ENCODE results near the gene RALGPS1. TPM values are rescaled to one million over a fixed set of nuclear protein-coding genes. Genes with fewer than 3 reads are reported as not detected.

RALGPS1 gene
- polyA plus RNA-seq, 3 donors, result 0.60 to 4.6 (median 1.3) TPM

DNA sequence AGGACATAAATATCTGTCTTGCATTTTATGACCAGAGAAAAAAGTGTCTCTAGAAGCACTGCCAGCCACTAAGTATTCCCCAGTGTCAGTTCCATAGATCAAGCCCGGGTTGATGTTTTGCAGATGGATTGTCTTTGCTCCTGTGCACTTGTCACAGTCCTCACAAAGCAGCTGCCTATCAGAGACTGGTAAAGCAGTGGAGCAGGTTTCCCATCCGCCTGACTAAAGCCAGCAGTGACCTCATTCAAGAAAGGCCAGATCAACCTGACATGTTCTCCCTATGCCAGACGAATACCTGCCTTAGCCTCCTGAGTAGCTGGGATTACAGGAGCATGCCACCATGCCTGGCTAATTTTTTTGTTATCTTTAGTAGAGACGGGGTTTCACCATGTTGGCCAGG, 323.2 kb downstream of the RALGPS1 start:
- no peak overlapping the region for H3K4me3 ChIP-seq (replicated peaks in 1 of 3; ENCODE audit: low read depth in 2 of 3, low read length in 3 of 3)
- no peaks in the 10 kb centered on the region for H3K79me2 ChIP-seq (ENCODE audit: insufficient read depth, low read length)
- intact Hi-C loops (cut with micrococcal nuclease), result no loop called here
- H3K27ac ChIP-seq (ENCODE audit: low read depth in 1 of 2, low read length in 2 of 2), result no peak overlapping the region
- Mint-ChIP-seq H3K36me3 (no peaks in the 10 kb centered on the region), H3K27me3 (ENCODE audit: low read depth in 3 of 3) (peaks cover 4 to 7% (median 4%) of the 10 kb centered on the region in 3 donors), H3K9me3 (peaks cover 0 to 2% (median 0%) of the 10 kb centered on the region in 7 donors), H3K4me3 (no peak overlapping the region), H3K4me1 (no peaks in the 10 kb centered on the region), H3K27ac (no peak overlapping the region)
- H3K36me3 ChIP-seq (replicated peaks in 1 of 2; ENCODE audit: control insufficient read depth in 1 of 2, insufficient read depth in 2 of 2, low read length in 2 of 2), result no peaks in the 10 kb centered on the region
- H4K20me1 ChIP-seq (ENCODE audit: insufficient read depth, low read length), result no peaks in the 10 kb centered on the region
- no peak for DNase-seq
- H2AFZ ChIP-seq (ENCODE audit: insufficient read depth, low read depth, low read length, poor library complexity, severe bottlenecking), result no peak overlapping the region
- no peaks in the 10 kb centered on the region for H3K4me1 ChIP-seq (ENCODE audit: control insufficient read depth in 1 of 2, insufficient read depth in 2 of 2, low read length in 2 of 2)
- no peak overlapping the region for H3K9ac ChIP-seq (ENCODE audit: insufficient read depth, low read length, poor library complexity, severe bottlenecking)
- no peaks in the 10 kb centered on the region for H3K9me3 ChIP-seq (replicated peaks in 1 of 2; ENCODE audit: control insufficient read depth in 1 of 2, insufficient read depth in 1 of 2, low read length in 2 of 2)
- TF ChIP-seq, protein P1, sequence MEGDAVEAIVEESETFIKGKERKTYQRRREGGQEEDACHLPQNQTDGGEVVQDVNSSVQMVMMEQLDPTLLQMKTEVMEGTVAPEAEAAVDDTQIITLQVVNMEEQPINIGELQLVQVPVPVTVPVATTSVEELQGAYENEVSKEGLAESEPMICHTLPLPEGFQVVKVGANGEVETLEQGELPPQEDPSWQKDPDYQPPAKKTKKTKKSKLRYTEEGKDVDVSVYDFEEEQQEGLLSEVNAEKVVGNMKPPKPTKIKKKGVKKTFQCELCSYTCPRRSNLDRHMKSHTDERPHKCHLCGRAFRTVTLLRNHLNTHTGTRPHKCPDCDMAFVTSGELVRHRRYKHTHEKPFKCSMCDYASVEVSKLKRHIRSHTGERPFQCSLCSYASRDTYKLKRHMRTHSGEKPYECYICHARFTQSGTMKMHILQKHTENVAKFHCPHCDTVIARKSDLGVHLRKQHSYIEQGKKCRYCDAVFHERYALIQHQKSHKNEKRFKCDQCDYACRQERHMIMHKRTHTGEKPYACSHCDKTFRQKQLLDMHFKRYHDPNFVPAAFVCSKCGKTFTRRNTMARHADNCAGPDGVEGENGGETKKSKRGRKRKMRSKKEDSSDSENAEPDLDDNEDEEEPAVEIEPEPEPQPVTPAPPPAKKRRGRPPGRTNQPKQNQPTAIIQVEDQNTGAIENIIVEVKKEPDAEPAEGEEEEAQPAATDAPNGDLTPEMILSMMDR (IDR thresholded peaks at IDR 0.05), result no peak
- no peaks in the 10 kb centered on the region for H3K27me3 ChIP-seq (ENCODE audit: control insufficient read depth in 2 of 2, insufficient read depth in 2 of 2, low read length in 2 of 2)
- H3K4me2 ChIP-seq (replicated peaks; ENCODE audit: extremely low read depth, low read length, poor library complexity, severe bottlenecking), result no peak overlapping the region
- 98% methylated on average over 4 of the region's 4 CpGs for WGBS (ENCODE audit: insufficient coverage)

DNA sequence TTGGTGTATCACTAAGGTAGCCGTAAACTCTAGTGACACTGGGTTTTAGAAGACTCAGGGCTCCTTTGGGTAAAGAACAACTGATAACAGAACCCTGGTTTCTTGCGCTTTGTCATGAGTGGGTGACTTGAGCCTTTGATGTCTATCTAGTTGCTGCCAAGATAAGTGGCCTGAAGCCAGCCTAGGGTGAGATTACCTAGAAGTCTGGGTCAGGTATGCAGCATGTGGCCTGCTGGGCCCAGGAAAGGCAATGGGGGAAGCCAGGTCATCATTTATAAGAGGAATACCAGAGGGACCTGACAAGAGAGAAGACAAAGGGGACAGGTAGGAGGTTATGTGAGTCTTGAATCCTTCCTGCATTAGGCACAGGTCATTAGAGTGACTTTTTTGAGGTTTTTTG, 326.8 kb downstream of the RALGPS1 start:
- Histone ChIP-seq H3K9ac (ENCODE audit: insufficient read depth, low read length, poor library complexity, severe bottlenecking) (no peak overlapping the region), H3K79me2 (ENCODE audit: insufficient read depth, low read length) (no peaks in the 10 kb centered on the region), H3K36me3 (replicated peaks in 1 of 2; ENCODE audit: control insufficient read depth in 1 of 2, insufficient read depth in 2 of 2, low read length in 2 of 2) (no peaks in the 10 kb centered on the region), H3K4me2 (replicated peaks; ENCODE audit: extremely low read depth, low read length, poor library complexity, severe bottlenecking) (no peak overlapping the region), H2AFZ (ENCODE audit: insufficient read depth, low read depth, low read length, poor library complexity, severe bottlenecking) (no peak overlapping the region), H3K27ac (ENCODE audit: low read depth in 1 of 2, low read length in 2 of 2) (no peak overlapping the region), H3K27me3 (ENCODE audit: control insufficient read depth in 2 of 2, insufficient read depth in 2 of 2, low read length in 2 of 2) (no peaks in the 10 kb centered on the region), H4K20me1 (ENCODE audit: insufficient read depth, low read length) (no peaks in the 10 kb centered on the region), H3K4me1 (ENCODE audit: control insufficient read depth in 1 of 2, insufficient read depth in 2 of 2, low read length in 2 of 2) (peaks cover 7 to 12% of the 10 kb centered on the region in 2 donors), H3K4me3 (replicated peaks in 1 of 3; ENCODE audit: low read depth in 2 of 3, low read length in 3 of 3) (no peak overlapping the region), H3K9me3 (replicated peaks in 1 of 2; ENCODE audit: control insufficient read depth in 1 of 2, insufficient read depth in 1 of 2, low read length in 2 of 2) (no peaks in the 10 kb centered on the region)
- no peak for DNase-seq
- intact Hi-C loops (cut with micrococcal nuclease), result no loop called here
- WGBS (ENCODE audit: insufficient coverage), result 94% methylated on average over 2 of the region's 2 CpGs
- no peaks in the 10 kb centered on the region for H3K36me3 Mint-ChIP-seq
- TF ChIP-seq, protein P1 (IDR thresholded peaks at IDR 0.05), result no peak
- peaks cover 15% of the 10 kb centered on the region for H3K4me1 Mint-ChIP-seq
- no peak overlapping the region for H3K4me3 Mint-ChIP-seq
- peaks cover 0 to 2% (median 0%) of the 10 kb centered on the region in 7 donors for H3K9me3 Mint-ChIP-seq
- no peak overlapping the region for H3K27ac Mint-ChIP-seq
- peaks cover 0 to 7% (median 4%) of the 10 kb centered on the region in 3 donors for H3K27me3 Mint-ChIP-seq (ENCODE audit: low read depth in 3 of 3)

All from CD14-positive monocyte (primary cell).